H9 (cell line): ENCODE measurements around the gene CCDC169. TPM values are rescaled to one million over a fixed set of nuclear protein-coding genes. Genes with fewer than 3 reads are reported as not detected.

Experiments
- DNase-seq: peaks from one replicate; pipeline ENCODE4 v3.0.0-alpha.2; 2017
- H2AFZ ChIP-seq: one replicate; pipeline ENCODE4 v1.6.1; 2013; ENCODE audit warnings: mild to moderate bottlenecking, low read length, control low read depth, moderate library complexity
- H2AK5ac ChIP-seq: 2 replicates; pipeline ENCODE4 v1.6.1; 2013; ENCODE audit warnings: low read length, control low read depth, mixed read lengths; ENCODE audit not compliant: insufficient read length
- H2BK120ac ChIP-seq: one replicate; pipeline ENCODE4 v1.6.1; 2013; ENCODE audit warnings: low read depth, mild to moderate bottlenecking, low read length, control low read depth, inconsistent platforms; ENCODE audit not compliant: poor library complexity, severe bottlenecking
- H2BK12ac ChIP-seq: 2 replicates; pipeline ENCODE4 v1.6.1; 2013; ENCODE audit warnings: low read length, control low read depth, mixed read lengths, low read depth; ENCODE audit not compliant: insufficient read length
- H2BK15ac ChIP-seq: 2 replicates; pipeline ENCODE4 v1.6.1; 2013; ENCODE audit warnings: low read depth, low read length, control low read depth
- H2BK20ac ChIP-seq: one replicate; pipeline ENCODE4 v1.6.1; 2013; ENCODE audit warnings: low read depth, mild to moderate bottlenecking, low read length, control low read depth, inconsistent platforms; ENCODE audit not compliant: poor library complexity, severe bottlenecking
- H2BK5ac ChIP-seq: 2 replicates; pipeline ENCODE4 v1.6.1; 2013; ENCODE audit warnings: low read length, control low read depth, mixed read lengths; ENCODE audit not compliant: insufficient read length
- H3K14ac ChIP-seq: 2 replicates; pipeline ENCODE4 v1.6.1; 2013; ENCODE audit warnings: low read length, control low read depth; ENCODE audit not compliant: insufficient read depth
- H3K18ac ChIP-seq: 2 replicates; pipeline ENCODE4 v1.6.1; 2013; ENCODE audit warnings: low read depth, mild to moderate bottlenecking, mixed read lengths, low read length, control low read depth; ENCODE audit not compliant: insufficient read length
- H3K23ac ChIP-seq: 2 replicates; pipeline ENCODE4 v1.6.1; 2013; ENCODE audit warnings: low read length, control low read depth, mixed read lengths, low read depth; ENCODE audit not compliant: insufficient read length
- H3K23me2 ChIP-seq: 2 replicates; pipeline ENCODE4 v1.6.1; 2013; ENCODE audit warnings: low read depth, mild to moderate bottlenecking, mixed read lengths, low read length, control low read depth; ENCODE audit not compliant: insufficient read length, poor library complexity, severe bottlenecking
- H3K27ac ChIP-seq: 2 replicates; pipeline ENCODE4 v1.5.1; 2013; ENCODE audit warnings: low read length, control low read depth, mixed read lengths, low read depth; ENCODE audit not compliant: insufficient read length
- H3K27me3 ChIP-seq: 2 replicates; pipeline ENCODE4 v1.6.1; 2013; ENCODE audit warnings: low read length, control low read depth, inconsistent platforms; ENCODE audit not compliant: insufficient read depth
- H3K4ac ChIP-seq: 2 replicates; pipeline ENCODE4 v1.6.1; 2013; ENCODE audit warnings: low read depth, mild to moderate bottlenecking, control low read depth, inconsistent platforms, low read length, moderate library complexity
- H3K4me1 ChIP-seq: 2 replicates; pipeline ENCODE4 v1.6.1; 2013; ENCODE audit warnings: low read length, control low read depth, inconsistent platforms; ENCODE audit not compliant: insufficient read depth
- H3K4me2 ChIP-seq: 2 replicates; pipeline ENCODE4 v1.6.1; 2013; ENCODE audit warnings: low read length, control low read depth, mixed read lengths; ENCODE audit not compliant: insufficient read length, insufficient read depth
- H3K56ac ChIP-seq: 2 replicates; pipeline ENCODE4 v1.6.1; 2013; ENCODE audit warnings: low read depth, mild to moderate bottlenecking, mixed read lengths, low read length, control low read depth; ENCODE audit not compliant: insufficient read length
- H3K79me1 ChIP-seq: 2 replicates; pipeline ENCODE4 v1.6.1; 2013; ENCODE audit warnings: low read depth, mild to moderate bottlenecking, moderate library complexity, low read length, control low read depth, inconsistent platforms; ENCODE audit not compliant: insufficient read depth, poor library complexity, severe bottlenecking
- H3K79me2 ChIP-seq: 2 replicates; pipeline ENCODE4 v1.6.1; 2013; ENCODE audit warnings: low read length, control low read depth, inconsistent platforms; ENCODE audit not compliant: insufficient read depth
- H3K9ac ChIP-seq: 2 replicates; pipeline ENCODE4 v1.6.1; 2013; ENCODE audit warnings: low read length, control low read depth, mixed read lengths; ENCODE audit not compliant: insufficient read length; ENCODE audit errors: extremely low read depth
- H3K9me3 ChIP-seq: one replicate; pipeline ENCODE4 v1.6.1; 2013; ENCODE audit warnings: low read depth, low read length, inconsistent platforms; ENCODE audit not compliant: control insufficient read depth
- H3T11ph ChIP-seq: one replicate; pipeline ENCODE4 v1.6.1; 2013; ENCODE audit warnings: mild to moderate bottlenecking, low read length, control low read depth, inconsistent platforms
- H4K20me1 ChIP-seq: one replicate; pipeline ENCODE4 v1.6.1; 2013; ENCODE audit not compliant: control insufficient read depth, insufficient read length, insufficient read depth
- H4K5ac ChIP-seq: 2 replicates; pipeline ENCODE4 v1.6.1; 2013; ENCODE audit warnings: low read depth, mild to moderate bottlenecking, mixed read lengths, low read length, control low read depth; ENCODE audit not compliant: insufficient read length
- H4K8ac ChIP-seq: replicated peaks from 2 replicates; pipeline ENCODE4 v1.6.1; 2013; ENCODE audit warnings: low read length, control low read depth, mixed read lengths, low read depth; ENCODE audit not compliant: insufficient read length
- H4K91ac ChIP-seq: 2 replicates; pipeline ENCODE4 v1.6.1; 2013; ENCODE audit warnings: low read depth, mild to moderate bottlenecking, moderate library complexity, mixed read lengths, low read length, control low read depth; ENCODE audit not compliant: insufficient read length
- H3K27ac Mint-ChIP-seq, 3 experiments: 2 replicates in 2 of 3; 3 replicates in 1 of 3; pipeline ENCODE4 v1.8.0; 2020 to 2021; ENCODE audit warnings: mixed read lengths in 3 of 3, mild to moderate bottlenecking in 1 of 3, moderate library complexity in 1 of 3
- H3K27me3 Mint-ChIP-seq: 2 replicates; pipeline ENCODE4 v1.8.0; 2021; ENCODE audit warnings: low read depth, mild to moderate bottlenecking, moderate library complexity, mixed read lengths
- H3K36me3 Mint-ChIP-seq, 3 experiments: 2 replicates in 2 of 3; 3 replicates in 1 of 3; pipeline ENCODE4 v1.8.0; 2020 to 2021; ENCODE audit warnings: low read depth in 3 of 3, mixed read lengths in 3 of 3; ENCODE audit not compliant: insufficient read depth in 1 of 3
- H3K4me1 Mint-ChIP-seq, 2 experiments: 2 replicates each; pipeline ENCODE4 v1.8.0; 2020; ENCODE audit warnings: mixed read lengths in 2 of 2
- H3K4me3 Mint-ChIP-seq, 2 experiments: 2 replicates in 1 of 2; 3 replicates in 1 of 2; pipeline ENCODE4 v1.8.0; 2020 to 2021; ENCODE audit warnings: mild to moderate bottlenecking in 2 of 2, mixed read lengths in 2 of 2, moderate library complexity in 1 of 2
- H3K9me3 Mint-ChIP-seq, 2 experiments: 2 replicates in 1 of 2; 3 replicates in 1 of 2; pipeline ENCODE4 v1.8.0; 2020; ENCODE audit warnings: mild to moderate bottlenecking in 2 of 2, mixed read lengths in 2 of 2, moderate library complexity in 1 of 2
- WGBS: extraction: QIAGEN DNeasy Blood & Tissue Kit; methylation state at CpG from one replicate; pipeline ENCODE4 v1.1.7; 2013; ENCODE audit warnings: missing lambda C conversion rate, low lambda C conversion rate, mixed read lengths; ENCODE audit not compliant: insufficient read length; ENCODE audit errors: extremely low coverage; 5-methylcytosine and 5-hydroxymethylcytosine counted together
- total RNA-seq: library from RNA; stranded (reverse); gene quantifications from 2 replicates; pipeline ENCODE4 v1.2.1, GENCODE V29; 2021
- TF ChIP-seq, protein P1 (sequence below): fragments of 200-600 bp; sonication (generic); conservative IDR thresholded peaks from 3 replicates; pipeline ENCODE4 v1.8.0; 2021; ENCODE audit warnings: antibody characterized with exemption, mild to moderate bottlenecking

Gene CCDC169
- total RNA-seq, 1 experiment from 2014 or later = 19.1 TPM

DNA sequence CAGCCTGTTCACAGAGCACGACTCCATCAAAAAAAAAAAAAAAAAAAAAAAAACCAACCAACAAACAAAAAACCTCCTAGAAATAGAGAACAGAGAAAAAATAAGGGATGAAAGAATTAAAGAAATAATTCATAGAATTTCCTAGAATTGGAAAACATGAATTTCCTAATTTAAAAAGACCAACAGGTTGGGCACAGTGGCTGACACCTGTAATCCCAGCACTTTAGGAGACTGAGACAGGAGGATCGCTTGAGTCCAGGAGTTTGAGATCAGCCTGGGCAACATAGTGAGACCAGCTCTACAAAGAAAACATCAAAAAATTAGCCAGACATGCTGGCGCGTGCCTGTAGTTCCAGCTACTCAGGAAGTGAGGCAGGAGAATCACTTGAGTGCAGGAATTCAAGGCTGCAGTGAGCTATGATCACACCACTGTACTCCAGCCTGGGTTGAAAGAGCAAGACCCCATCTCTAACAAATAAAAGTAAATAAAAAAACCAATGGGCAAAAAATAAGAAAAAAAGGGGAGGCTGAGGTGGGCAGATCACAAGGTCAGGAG lies 42.1 kb upstream of the CCDC169 start:
- Histone ChIP-seq H3K23ac (no peak overlapping the region), H4K8ac (no peak overlapping the region), H3K79me1 (peaks cover 2% of the 10 kb centered on the region), H2BK20ac (no peak overlapping the region), H3K4ac (no peak overlapping the region), H3K56ac (no peak overlapping the region), H3T11ph (no peak overlapping the region), H4K5ac (no peak overlapping the region), H3K9me3 (no peaks in the 10 kb centered on the region), H3K4me2 (no peak overlapping the region), H2AFZ (no peak overlapping the region), H2AK5ac (no peak overlapping the region), H3K27me3 (no peaks in the 10 kb centered on the region), H2BK15ac (no peak overlapping the region), H2BK120ac (no peak overlapping the region), H2BK5ac (no peak overlapping the region), H4K91ac (no peak overlapping the region), H3K4me1 (peaks cover 5% of the 10 kb centered on the region), H3K23me2 (no peaks in the 10 kb centered on the region), H4K20me1 (no peaks in the 10 kb centered on the region), H3K79me2 (peaks cover 47% of the 10 kb centered on the region), H3K14ac (no peak overlapping the region), H2BK12ac (no peak overlapping the region), H3K18ac (no peak overlapping the region), H3K27ac (no peak overlapping the region), H3K9ac (no peak overlapping the region)
- peak overlapping the region in 1 of 3 experiments; percentile 80; a peak in 2 of 7 replicates for H3K27ac Mint-ChIP-seq
- WGBS = no CpG with 5 or more reads among the region's 4 CpGs
- H3K4me3 Mint-ChIP-seq = no peak overlapping the region
- no peak for DNase-seq
- no peaks in the 10 kb centered on the region for H3K27me3 Mint-ChIP-seq
- H3K9me3 Mint-ChIP-seq = no peaks in the 10 kb centered on the region
- H3K4me1 Mint-ChIP-seq = peaks cover 21 to 50% of the 10 kb centered on the region in 2 experiments
- H3K36me3 Mint-ChIP-seq = peaks cover 0 to 4% (median 2%) of the 10 kb centered on the region in 3 experiments; a peak in 3 of 7 replicates
- TF ChIP-seq, protein P1, sequence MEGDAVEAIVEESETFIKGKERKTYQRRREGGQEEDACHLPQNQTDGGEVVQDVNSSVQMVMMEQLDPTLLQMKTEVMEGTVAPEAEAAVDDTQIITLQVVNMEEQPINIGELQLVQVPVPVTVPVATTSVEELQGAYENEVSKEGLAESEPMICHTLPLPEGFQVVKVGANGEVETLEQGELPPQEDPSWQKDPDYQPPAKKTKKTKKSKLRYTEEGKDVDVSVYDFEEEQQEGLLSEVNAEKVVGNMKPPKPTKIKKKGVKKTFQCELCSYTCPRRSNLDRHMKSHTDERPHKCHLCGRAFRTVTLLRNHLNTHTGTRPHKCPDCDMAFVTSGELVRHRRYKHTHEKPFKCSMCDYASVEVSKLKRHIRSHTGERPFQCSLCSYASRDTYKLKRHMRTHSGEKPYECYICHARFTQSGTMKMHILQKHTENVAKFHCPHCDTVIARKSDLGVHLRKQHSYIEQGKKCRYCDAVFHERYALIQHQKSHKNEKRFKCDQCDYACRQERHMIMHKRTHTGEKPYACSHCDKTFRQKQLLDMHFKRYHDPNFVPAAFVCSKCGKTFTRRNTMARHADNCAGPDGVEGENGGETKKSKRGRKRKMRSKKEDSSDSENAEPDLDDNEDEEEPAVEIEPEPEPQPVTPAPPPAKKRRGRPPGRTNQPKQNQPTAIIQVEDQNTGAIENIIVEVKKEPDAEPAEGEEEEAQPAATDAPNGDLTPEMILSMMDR = no peak
